HG02970 (cell line): ENCODE measurements around the gene MUC2.

Experiments used
- ATAC-seq: cut with Tn5 transposase; IDR thresholded peaks from one replicate; pipeline ENCODE4 v1.9.1; 2021; ENCODE audit warnings: mild to moderate bottlenecking, moderate library complexity, moderate number of reproducible peaks; ENCODE audit not compliant: unreplicated experiment, low FRiP score

Gene MUC2

GRCh38 chr11:1050581-1051355, 23.9 kb upstream of the MUC2 start:
- ATAC-seq = no peak

- ATAC-seq = no peak
Observed at GRCh38 chr11:1051356-1052132, 23.1 kb upstream of the MUC2 start.

GRCh38 chr11:1052133-1053011, 22.3 kb upstream of the MUC2 start:
- ATAC-seq = no peak

GRCh38 chr11:1053121-1053901, 21.4 kb upstream of the MUC2 start:
- no peak for ATAC-seq

- ATAC-seq = no peak
Observed at GRCh38 chr11:1054143-1055108, 20.2 kb upstream of the MUC2 start.

- ATAC-seq = no peak
Observed at GRCh38 chr11:1055109-1055703, 19.5 kb upstream of the MUC2 start.

- ATAC-seq = no peak
Observed at GRCh38 chr11:1055990-1056771, 18.5 kb upstream of the MUC2 start.

GRCh38 chr11:1057806-1058205, 16.9 kb upstream of the MUC2 start:
- no peak for ATAC-seq

GRCh38 chr11:1059759-1060158, 14.9 kb upstream of the MUC2 start:
- ATAC-seq = no peak

GRCh38 chr11:1060410-1060809, 14.3 kb upstream of the MUC2 start:
- ATAC-seq = no peak

- ATAC-seq = no peak
Observed at GRCh38 chr11:1060852-1061616, 13.6 kb upstream of the MUC2 start.

GRCh38 chr11:1062075-1062820, 12.4 kb upstream of the MUC2 start:
- no peak for ATAC-seq

- no peak for ATAC-seq
Observed at GRCh38 chr11:1064167-1064566, 10.5 kb upstream of the MUC2 start.

- no peak for ATAC-seq
Observed at GRCh38 chr11:1067812-1068496, 6.7 kb upstream of the MUC2 start.

GRCh38 chr11:1069740-1070139, 4.9 kb upstream of the MUC2 start:
- no peak for ATAC-seq
